Natural killer cell (primary cell): Measurements from ENCODE around the gene SLC38A2. TPM values are rescaled to one million over a fixed set of nuclear protein-coding genes. Genes with fewer than 3 reads are reported as not detected.

Experiments
- ATAC-seq, 3 donors: fragments of 150-1000 bp in 2 of 3; fragments of 200-7000 bp in 1 of 3; cut with Tn5 transposase; 1 replicate in 1 of 3; 2 replicates in 2 of 3; pipeline ENCODE4 v1.10.0; 2021; ENCODE audit warnings: mild to moderate bottlenecking in 2 of 3, moderate library complexity in 2 of 3
- DNase-seq, 2 donors: peaks; one replicate each; pipeline versions ENCODE4 v3.0.0 to v3.0.0-alpha.2; 2013 to 2021; ENCODE audit warnings: mixed read lengths in 1 of 2
- H3K27ac ChIP-seq: one replicate; pipeline ENCODE4 v1.5.1; 2013; ENCODE audit warnings: mild to moderate bottlenecking, low read length
- H3K27me3 ChIP-seq: one replicate; pipeline ENCODE4 v1.6.1; 2013; ENCODE audit warnings: low read length; ENCODE audit not compliant: control insufficient read depth, insufficient read depth
- H3K36me3 ChIP-seq: one replicate; pipeline ENCODE4 v1.6.1; 2013; ENCODE audit warnings: low read length; ENCODE audit not compliant: control insufficient read depth, insufficient read depth
- H3K4me1 ChIP-seq: one replicate; pipeline ENCODE4 v1.6.1; 2013; ENCODE audit warnings: low read length; ENCODE audit not compliant: control insufficient read depth, insufficient read depth
- H3K4me3 ChIP-seq: one replicate; pipeline ENCODE4 v1.5.1; 2013; ENCODE audit warnings: low read length
- H3K9me3 ChIP-seq: one replicate; pipeline ENCODE4 v1.6.1; 2013; ENCODE audit warnings: low read length; ENCODE audit not compliant: control insufficient read depth, insufficient read depth
- H3K27ac Mint-ChIP-seq, 2 donors: one replicate each; pipeline ENCODE4 v1.8.0; 2022; ENCODE audit warnings: mild to moderate bottlenecking in 2 of 2, mixed read lengths in 2 of 2, moderate library complexity in 1 of 2
- H3K27me3 Mint-ChIP-seq, 2 donors: one replicate each; pipeline ENCODE4 v1.8.0; 2022; ENCODE audit warnings: low read depth in 2 of 2, mixed read lengths in 2 of 2
- H3K36me3 Mint-ChIP-seq: one replicate; pipeline ENCODE4 v1.8.0; 2022; ENCODE audit warnings: mixed read lengths
- H3K4me1 Mint-ChIP-seq, 2 donors: one replicate each; pipeline ENCODE4 v1.8.0; 2022; ENCODE audit warnings: mixed read lengths in 2 of 2
- H3K4me3 Mint-ChIP-seq: one replicate; pipeline ENCODE4 v1.8.0; 2022; ENCODE audit warnings: mild to moderate bottlenecking, moderate library complexity, mixed read lengths
- H3K9me3 Mint-ChIP-seq, 2 donors: one replicate each; pipeline ENCODE4 v1.8.0; 2022; ENCODE audit warnings: mixed read lengths in 2 of 2
- WGBS: methylation state at CpG from one replicate; pipeline ENCODE4 v1.1.7; 2013; ENCODE audit warnings: missing lambda C conversion rate; ENCODE audit not compliant: insufficient coverage; 5-methylcytosine and 5-hydroxymethylcytosine counted together
- intact Hi-C: fragments of 100-400 bp; cut with micrococcal nuclease; formaldehyde crosslinking; loops from one replicate; pipeline ENCODE4 v1.14.2; 2022
- total RNA-seq, 4 donors: library from RNA; stranded (reverse); fragments of 120-200 nt in 1 of 4; gene quantifications; one replicate each; pipeline versions ENCODE4 v1.2.3 to v1.2.4, GENCODE V29; 2013 to 2022
- TF ChIP-seq, protein P1 (sequence below): fragments of 200-600 bp; IDR thresholded peaks from one replicate; pipeline ENCODE4 v1.8.0; 2022; ENCODE audit warnings: antibody characterized with exemption

SLC38A2 gene
- total RNA-seq, 3 donors from 2014 or later (not counting 1 experiment from before 2014, with no cell fraction given), result 131 to 241 (median 167) TPM

DNA sequence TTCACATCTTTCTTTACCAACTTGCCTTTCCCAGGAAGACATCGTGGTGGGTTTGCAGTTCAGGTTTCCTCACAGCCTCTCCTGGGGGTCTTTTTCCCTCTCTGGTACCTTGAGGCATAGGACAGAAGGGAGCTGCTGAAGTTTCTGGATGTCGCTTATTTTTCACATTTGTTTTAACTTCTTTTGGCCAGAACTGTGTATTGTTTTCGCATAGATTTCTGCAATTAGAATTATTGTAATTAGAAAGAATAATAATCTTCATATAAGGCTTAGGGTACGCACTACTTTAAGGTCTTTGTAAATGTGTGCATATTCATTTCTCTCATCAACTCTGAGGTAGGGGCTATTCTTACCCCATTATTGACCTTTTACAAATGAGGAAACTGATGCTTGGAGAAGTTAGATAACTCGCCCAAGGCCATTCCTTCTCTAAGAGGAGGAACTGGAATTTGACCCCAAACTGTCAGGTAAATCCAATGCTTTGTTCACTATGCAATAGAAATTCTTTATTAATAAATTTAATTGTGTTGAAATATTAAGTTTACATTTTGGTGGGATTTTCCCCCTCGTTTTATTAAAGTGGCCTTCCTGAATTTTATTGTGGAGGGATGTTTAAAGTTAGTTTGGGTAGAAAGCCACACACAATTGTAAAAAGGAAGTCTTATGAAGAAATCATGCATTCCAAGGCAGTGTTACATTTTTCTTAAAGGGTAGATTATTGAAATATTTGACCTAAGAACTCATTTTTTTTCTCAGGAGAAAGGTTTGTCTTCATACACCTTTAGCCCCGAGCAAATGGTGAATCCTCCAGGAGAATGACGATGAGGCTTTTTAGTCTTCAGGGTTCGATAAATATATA lies 12.1 kb upstream of the SLC38A2 start:
- H3K27ac ChIP-seq, result peak overlapping the region; percentile 97
- peak overlapping the region; percentile 96 for H3K4me3 ChIP-seq
- no peaks in the 10 kb centered on the region for H3K36me3 Mint-ChIP-seq
- no peaks in the 10 kb centered on the region for H3K27me3 ChIP-seq
- no peaks in the 10 kb centered on the region for H3K9me3 ChIP-seq
- no peaks in the 10 kb centered on the region for H3K27me3 Mint-ChIP-seq
- no peak for ATAC-seq
- 81% methylated on average over 6 of the region's 9 CpGs for WGBS
- H3K27ac Mint-ChIP-seq, result peak overlapping the region; percentile 91 to 96
- intact Hi-C loops, result no loop called here
- DNase-seq, result no peak
- H3K36me3 ChIP-seq, result no peaks in the 10 kb centered on the region
- H3K4me3 Mint-ChIP-seq, result peak overlapping the region; percentile 90
- peaks cover 29% of the 10 kb centered on the region for H3K4me1 ChIP-seq
- TF ChIP-seq, protein P1, sequence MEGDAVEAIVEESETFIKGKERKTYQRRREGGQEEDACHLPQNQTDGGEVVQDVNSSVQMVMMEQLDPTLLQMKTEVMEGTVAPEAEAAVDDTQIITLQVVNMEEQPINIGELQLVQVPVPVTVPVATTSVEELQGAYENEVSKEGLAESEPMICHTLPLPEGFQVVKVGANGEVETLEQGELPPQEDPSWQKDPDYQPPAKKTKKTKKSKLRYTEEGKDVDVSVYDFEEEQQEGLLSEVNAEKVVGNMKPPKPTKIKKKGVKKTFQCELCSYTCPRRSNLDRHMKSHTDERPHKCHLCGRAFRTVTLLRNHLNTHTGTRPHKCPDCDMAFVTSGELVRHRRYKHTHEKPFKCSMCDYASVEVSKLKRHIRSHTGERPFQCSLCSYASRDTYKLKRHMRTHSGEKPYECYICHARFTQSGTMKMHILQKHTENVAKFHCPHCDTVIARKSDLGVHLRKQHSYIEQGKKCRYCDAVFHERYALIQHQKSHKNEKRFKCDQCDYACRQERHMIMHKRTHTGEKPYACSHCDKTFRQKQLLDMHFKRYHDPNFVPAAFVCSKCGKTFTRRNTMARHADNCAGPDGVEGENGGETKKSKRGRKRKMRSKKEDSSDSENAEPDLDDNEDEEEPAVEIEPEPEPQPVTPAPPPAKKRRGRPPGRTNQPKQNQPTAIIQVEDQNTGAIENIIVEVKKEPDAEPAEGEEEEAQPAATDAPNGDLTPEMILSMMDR, result no peak
- no peaks in the 10 kb centered on the region for H3K9me3 Mint-ChIP-seq
- peaks cover 40 to 43% of the 10 kb centered on the region in 2 donors for H3K4me1 Mint-ChIP-seq

DNA sequence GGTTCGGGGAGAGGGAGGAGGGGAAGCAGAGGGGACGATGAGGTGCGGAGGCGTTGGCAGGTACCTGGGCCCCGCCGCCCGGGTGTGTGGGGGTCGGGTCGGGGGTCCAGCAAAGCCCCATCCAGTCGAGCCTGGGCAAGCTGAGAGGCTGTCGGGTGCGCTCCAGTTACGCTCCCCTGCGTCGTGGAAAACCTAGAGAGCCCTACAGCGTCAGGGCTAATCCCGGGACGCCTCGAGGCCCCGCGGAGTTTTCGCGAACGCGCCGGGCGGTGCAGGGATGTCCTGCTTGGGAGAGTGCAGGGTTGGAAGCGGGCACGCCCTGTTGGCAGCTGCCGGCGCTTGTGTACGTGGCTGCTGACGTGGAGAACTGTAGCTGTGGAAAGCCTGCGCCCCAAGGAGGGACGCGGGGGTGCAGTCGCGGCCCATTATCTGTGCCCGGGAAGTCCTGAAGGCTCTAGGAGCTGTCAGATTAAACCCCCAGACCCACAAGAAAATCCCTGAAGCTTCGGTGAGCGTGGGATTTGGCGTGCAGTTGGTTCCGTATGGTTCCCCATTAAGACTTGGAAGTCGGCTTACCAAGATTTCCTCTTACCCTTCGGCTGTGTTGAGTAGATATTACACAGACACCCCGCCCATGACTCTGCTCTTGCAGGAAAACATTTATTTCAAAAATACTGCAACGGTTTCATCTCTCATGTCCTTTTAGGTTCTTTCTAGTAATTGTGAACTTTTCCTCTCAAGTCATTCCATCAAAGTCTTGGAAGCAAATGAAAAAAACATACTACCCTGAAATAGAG lies 11.3 kb upstream of the SLC38A2 start:
- intact Hi-C loops, result loop anchor here (1.0 kb wide), 1 partner anchor 12 kb away; the partner anchor contains the start of gene SLC38A2
- H3K4me3 Mint-ChIP-seq, result peak overlapping the region; percentile 90

DNA sequence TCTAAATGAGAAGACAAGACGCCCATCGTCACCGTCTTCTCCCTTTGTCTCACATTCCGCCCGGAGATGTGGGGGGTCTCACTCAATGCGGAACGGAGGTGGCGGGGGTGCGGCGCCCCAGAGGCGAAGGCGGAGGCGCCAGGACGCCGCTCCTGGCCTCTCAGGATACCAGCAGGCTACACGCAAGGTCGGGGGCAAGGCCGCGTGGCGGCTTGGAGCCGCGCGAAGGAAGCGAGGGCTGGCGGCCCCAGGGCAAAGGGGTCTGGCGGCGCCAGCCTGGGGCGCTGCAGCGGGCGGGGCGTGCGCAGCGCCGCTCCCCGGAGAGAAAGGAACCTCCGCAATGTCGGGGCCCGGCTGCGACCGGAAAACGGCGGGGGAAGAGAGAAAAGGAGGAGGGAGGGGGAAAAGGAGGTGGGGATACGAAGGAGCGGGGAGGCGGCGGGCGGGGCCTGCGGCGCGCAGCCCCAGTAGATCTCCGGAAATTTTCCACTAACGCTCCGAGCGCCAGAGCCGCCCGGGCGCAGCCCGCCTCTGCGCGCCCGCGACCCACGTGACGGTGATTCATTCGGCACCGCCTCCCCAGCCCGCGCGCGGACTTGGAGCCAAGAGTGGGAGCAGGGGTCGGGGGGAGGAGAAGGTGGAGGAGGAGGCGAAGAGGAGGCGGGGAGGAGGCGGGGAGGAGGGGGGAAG lies 10.5 kb upstream of the SLC38A2 start:
- ATAC-seq (peak; percentile 80 to 91 (median 88)), DNase-seq (peak; percentile 86 to 96)
- Mint-ChIP-seq H3K9me3 (no peaks in the 10 kb centered on the region), H3K4me3 (peak overlapping the region; percentile 90), H3K27ac (peak overlapping the region; percentile 91 to 96), H3K36me3 (no peaks in the 10 kb centered on the region), H3K27me3 (no peaks in the 10 kb centered on the region), H3K4me1 (peaks cover 35 to 37% of the 10 kb centered on the region in 2 donors)
- H3K27me3 ChIP-seq, result no peaks in the 10 kb centered on the region
- peaks cover 29% of the 10 kb centered on the region for H3K4me1 ChIP-seq
- intact Hi-C loops, result loop anchor here (1.0 kb wide), 1 partner anchor 11 kb away; the partner anchor contains the start of gene SLC38A2
- H3K36me3 ChIP-seq, result no peaks in the 10 kb centered on the region
- WGBS, result under 1% methylated on average over 74 of the region's 74 CpGs
- H3K9me3 ChIP-seq, result no peaks in the 10 kb centered on the region
- peak overlapping the region; percentile 97 for H3K27ac ChIP-seq
- TF ChIP-seq, protein P1, result no peak
- H3K4me3 ChIP-seq, result peak overlapping the region; percentile 96

More for the DNA sequence above, 11.3 kb upstream of the SLC38A2 start:
- WGBS, result under 1% methylated on average over 47 of the region's 47 CpGs
- Histone ChIP-seq H3K36me3 (no peaks in the 10 kb centered on the region), H3K4me3 (peak overlapping the region; percentile 96), H3K27me3 (no peaks in the 10 kb centered on the region), H3K27ac (peak overlapping the region; percentile 97), H3K4me1 (peaks cover 29% of the 10 kb centered on the region), H3K9me3 (no peaks in the 10 kb centered on the region)
- Mint-ChIP-seq H3K27ac (peak overlapping the region; percentile 91 to 96), H3K4me1 (peaks cover 40 to 43% of the 10 kb centered on the region in 2 donors), H3K27me3 (no peaks in the 10 kb centered on the region), H3K9me3 (no peaks in the 10 kb centered on the region), H3K36me3 (no peaks in the 10 kb centered on the region)
- ATAC-seq (peak; percentile 49 to 73 (median 57)), DNase-seq (peak; percentile 55 to 89)
- TF ChIP-seq, protein P1, result no peak
